Vagina (tissue), 2 donors: ENCODE results near the gene CLCNKA. TPM values are rescaled to one million over a fixed set of nuclear protein-coding genes. Genes with fewer than 3 reads are reported as not detected.
"Not testable (repeated sequence)": the region's sequence is repeated elsewhere in the genome, so short reads cannot be mapped to it uniquely, and the experiment has no call there.

Source experiments
- DNase-seq, 2 donors: peaks; one replicate each; pipeline ENCODE4 v3.0.0-alpha.2; 2017; ENCODE audit errors: extremely low spot score in 2 of 2
- H3K27ac ChIP-seq: fragments of 200-600 bp; sonication (generic); one replicate; pipeline ENCODE4 v1.5.1; 2019
- H3K27me3 ChIP-seq: fragments of 200-600 bp; sonication (generic); one replicate; pipeline ENCODE4 v1.5.1; 2019
- H3K36me3 ChIP-seq, 2 donors: fragments of 200-600 bp; sonication (generic); one replicate each; pipeline ENCODE4 v1.5.1; 2017 to 2019
- H3K4me1 ChIP-seq: fragments of 200-600 bp; sonication (generic); one replicate; pipeline ENCODE4 v1.5.1; 2019
- H3K4me3 ChIP-seq, 2 donors: fragments of 200-600 bp; sonication (generic); 1 replicate in 1 of 2; 2 replicates in 1 of 2; pipeline ENCODE4 v1.5.1; 2016 to 2019
- H3K9me3 ChIP-seq: fragments of 200-600 bp; sonication (generic); one replicate; pipeline ENCODE4 v1.5.1; 2019
- CTCF ChIP-seq, 3 experiments: fragments of 450-650 bp in 2 of 3; fragments of 200-600 bp in 1 of 3; sonication (generic) in 1 of 3; IDR thresholded peaks; one replicate each; pipeline ENCODE4 v1.5.1; 2017 to 2019; ENCODE audit warnings: antibody characterized with exemption in 3 of 3, mild to moderate bottlenecking in 2 of 3, moderate library complexity in 2 of 3
- POLR2A ChIP-seq, 2 donors: fragments of 450-650 bp; IDR thresholded peaks; one replicate each; pipeline ENCODE4 v1.6.1; 2017; ENCODE audit warnings: antibody characterized with exemption in 2 of 2, mild to moderate bottlenecking in 2 of 2, moderate library complexity in 2 of 2
- POLR2AphosphoS5 ChIP-seq, 2 donors: sonication (generic); formaldehyde crosslinking; IDR thresholded peaks; one replicate each; pipeline ENCODE4 v1.9.0; 2017; ENCODE audit warnings: antibody characterized with exemption in 2 of 2, mild to moderate bottlenecking in 2 of 2, low read depth in 1 of 2; ENCODE audit not compliant: insufficient read depth in 1 of 2
- intact Hi-C: fragments of 100-400 bp; cut with DNase I; formaldehyde crosslinking; loops from one replicate; pipeline ENCODE4 v1.15.1; 2023
- total RNA-seq: library from RNA; depleted of rRNA; stranded (reverse); fragments of >200 nt; gene quantifications from one replicate; pipeline ENCODE4 v1.2.3, GENCODE V29; 2016

CLCNKA gene
- total RNA-seq, 1 donor from 2014 or later: 0.25 TPM

GRCh38 chr1:15997076-15997585 lies 24.7 kb upstream of the CLCNKA start:
- no peak for TF ChIP-seq CTCF (IDR thresholded peaks at IDR 0.05)
- no peak for TF ChIP-seq POLR2A (IDR thresholded peaks at IDR 0.05)
- TF ChIP-seq POLR2AphosphoS5 (IDR thresholded peaks at IDR 0.05; ENCODE audit: insufficient read depth in 1 of 2, low read depth in 1 of 2): no peak
- no peak for DNase-seq
- Histone ChIP-seq H3K4me1 (no peaks in the 10 kb centered on the region), H3K9me3 (no peaks in the 10 kb centered on the region), H3K27ac (no peak overlapping the region), H3K36me3 (no peaks in the 10 kb centered on the region), H3K27me3 (no peaks in the 10 kb centered on the region), H3K4me3 (no peak overlapping the region)
- intact Hi-C loops: no loop called here

GRCh38 chr1:15997637-15998280 lies 24.1 kb upstream of the CLCNKA start:
- Histone ChIP-seq H3K27ac (no peak overlapping the region), H3K9me3 (no peaks in the 10 kb centered on the region), H3K4me1 (no peaks in the 10 kb centered on the region), H3K36me3 (no peaks in the 10 kb centered on the region), H3K27me3 (no peaks in the 10 kb centered on the region), H3K4me3 (no peak overlapping the region)
- DNase-seq: no peak
- TF ChIP-seq POLR2A (IDR thresholded peaks at IDR 0.05) (no peak), CTCF (IDR thresholded peaks at IDR 0.05) (no peak), POLR2AphosphoS5 (IDR thresholded peaks at IDR 0.05; ENCODE audit: insufficient read depth in 1 of 2, low read depth in 1 of 2) (no peak)
- intact Hi-C loops: no loop called here

GRCh38 chr1:15998929-15999328 lies 22.9 kb upstream of the CLCNKA start:
- no peaks in the 10 kb centered on the region for H3K4me1 ChIP-seq
- no peak for DNase-seq
- no peaks in the 10 kb centered on the region for H3K36me3 ChIP-seq
- H3K27me3 ChIP-seq: no peaks in the 10 kb centered on the region
- H3K9me3 ChIP-seq: no peaks in the 10 kb centered on the region
- intact Hi-C loops: no loop called here
- no peak overlapping the region for H3K27ac ChIP-seq
- TF ChIP-seq POLR2A (IDR thresholded peaks at IDR 0.05) (no peak), POLR2AphosphoS5 (IDR thresholded peaks at IDR 0.05; ENCODE audit: insufficient read depth in 1 of 2, low read depth in 1 of 2) (no peak), CTCF (IDR thresholded peaks at IDR 0.05) (no peak)
- no peak overlapping the region for H3K4me3 ChIP-seq

GRCh38 chr1:16001274-16001673 lies 20.6 kb upstream of the CLCNKA start:
- H3K27ac ChIP-seq, DNase-seq, H3K4me1 ChIP-seq, H3K27me3 ChIP-seq, H3K36me3 ChIP-seq, H3K9me3 ChIP-seq, H3K4me3 ChIP-seq: not testable (repeated sequence)
- intact Hi-C loops: loop anchor here (10.0 kb wide), 1 partner anchor 54 kb away; no protein-coding TSS in a partner anchor

- Histone ChIP-seq H3K4me3 (no peak overlapping the region), H3K27me3 (no peaks in the 10 kb centered on the region), H3K27ac (no peak overlapping the region), H3K9me3 (no peaks in the 10 kb centered on the region), H3K36me3 (no peaks in the 10 kb centered on the region), H3K4me1 (no peaks in the 10 kb centered on the region)
- intact Hi-C loops: loop anchor here (10.0 kb wide), 1 partner anchor 49 kb away; no protein-coding TSS in a partner anchor
- TF ChIP-seq POLR2AphosphoS5 (IDR thresholded peaks at IDR 0.05; ENCODE audit: insufficient read depth in 1 of 2, low read depth in 1 of 2): no peak
- TF ChIP-seq CTCF (IDR thresholded peaks at IDR 0.05): no peak
- no peak for TF ChIP-seq POLR2A (IDR thresholded peaks at IDR 0.05)
- no peak for DNase-seq
These were observed 16.2 kb upstream of the CLCNKA start for GRCh38 chr1:16005597-16005996.
